GM20000 (cell line): Measurements from ENCODE around the gene MCAM.

Experiments
- DNase-seq: peaks from one replicate; pipeline ENCODE4 v3.0.0; 2012; ENCODE audit warnings: low spot score
- CTCF ChIP-seq: IDR thresholded peaks from 2 replicates; pipeline ENCODE4 v1.5.1; 2012; ENCODE audit warnings: mild to moderate bottlenecking, control low read depth; ENCODE audit errors: extremely low read depth, missing control alignments

The MCAM gene

GRCh38 chr11:119309411-119309810, 7.5 kb downstream of the MCAM start:
- DNase-seq = no peak

GRCh38 chr11:119307974-119308373, 9.0 kb downstream of the MCAM start:
- no peak for DNase-seq
- no peak for TF ChIP-seq CTCF

More at GRCh38 chr11:119309411-119309810, 7.5 kb downstream of the MCAM start:
- TF ChIP-seq CTCF = no peak

- DNase-seq = no peak
- TF ChIP-seq CTCF = no peak
Measured at GRCh38 chr11:119307219-119307618, 9.7 kb downstream of the MCAM start.

GRCh38 chr11:119306373-119306890, 10.5 kb downstream of the MCAM start:
- no peak for DNase-seq
- TF ChIP-seq CTCF = no peak

- TF ChIP-seq CTCF = no peak
- no peak for DNase-seq
Measured at GRCh38 chr11:119305556-119306372, 11.2 kb downstream of the MCAM start.

GRCh38 chr11:119303227-119303718, 13.7 kb downstream of the MCAM start:
- TF ChIP-seq CTCF = no peak
- DNase-seq = no peak

GRCh38 chr11:119300198-119300964, 16.5 kb downstream of the MCAM start:
- no peak for TF ChIP-seq CTCF
- no peak for DNase-seq
